Common myeloid progenitor, CD34-positive (primary cell): ENCODE data around the gene P3H2.
"Not testable (repeated sequence)": the region's sequence is repeated elsewhere in the genome, so short reads cannot be mapped to it uniquely, and the experiment has no call there.

Source experiments
- CTCF ChIA-PET: fragments of 350-600 bp; sonication (Branson Sonifier 250); formaldehyde crosslinking; loops from one replicate; lab custom pipeline; 2021; ENCODE audit warnings: antibody characterized with exemption; lab: Charles Lee
- POLR2A ChIA-PET: fragments of 350-600 bp; sonication (Branson Sonifier 250); formaldehyde crosslinking; loops from one replicate; lab custom pipeline; 2021; ENCODE audit warnings: antibody characterized with exemption; lab: Charles Lee
- DNase-seq, 3 donors: peaks; one replicate each; pipeline versions ENCODE4 v3.0.0 to v3.0.0-alpha.2; 2013
- H3K27ac ChIP-seq, 2 experiments: 1 replicate in 1 of 2; 2 replicates in 1 of 2; pipeline ENCODE4 v1.7.0; 2013; ENCODE audit warnings: inconsistent platforms in 2 of 2, low read length in 2 of 2, mild to moderate bottlenecking in 2 of 2, low read depth in 1 of 2, moderate library complexity in 1 of 2; ENCODE audit not compliant: severe bottlenecking in 2 of 2, insufficient read depth in 1 of 2, poor library complexity in 1 of 2
- H3K27me3 ChIP-seq, 5 experiments: replicated peaks in 2 of 5; 1 replicate in 3 of 5; 2 replicates in 2 of 5; pipeline versions ENCODE4 v1.6.1 to v1.7.0; 2013; ENCODE audit warnings: low read length in 4 of 5, mild to moderate bottlenecking in 2 of 5, moderate library complexity in 2 of 5, inconsistent platforms in 1 of 5; ENCODE audit not compliant: insufficient read depth in 5 of 5, control insufficient read depth in 4 of 5
- H3K36me3 ChIP-seq, 4 experiments: 1 replicate in 2 of 4; 2 replicates in 2 of 4; pipeline versions ENCODE4 v1.6.1 to v1.7.0; 2013; ENCODE audit warnings: low read length in 3 of 4, control low read depth in 1 of 4, mild to moderate bottlenecking in 1 of 4; ENCODE audit not compliant: control insufficient read depth in 4 of 4, insufficient read depth in 4 of 4
- H3K4me1 ChIP-seq, 4 experiments: 1 replicate in 3 of 4; 2 replicates in 1 of 4; pipeline versions ENCODE4 v1.6.1 to v1.7.1; 2013; ENCODE audit warnings: low read length in 3 of 4, mild to moderate bottlenecking in 3 of 4, control low read depth in 1 of 4, inconsistent platforms in 1 of 4, moderate library complexity in 1 of 4; ENCODE audit not compliant: control insufficient read depth in 4 of 4, insufficient read depth in 4 of 4; ENCODE audit errors: control extremely low read depth in 1 of 4
- H3K4me3 ChIP-seq, 7 experiments: 1 replicate in 4 of 7; 2 replicates in 3 of 7; pipeline versions ENCODE4 v1.5.1 to v1.7.0; 2013; ENCODE audit warnings: mild to moderate bottlenecking in 7 of 7, low read length in 6 of 7, moderate library complexity in 6 of 7, inconsistent platforms in 2 of 7, low read depth in 2 of 7, control low read depth in 1 of 7; ENCODE audit not compliant: insufficient read depth in 4 of 7, control insufficient read depth in 1 of 7; ENCODE audit errors: extremely low read depth in 1 of 7
- H3K9me3 ChIP-seq, 5 experiments: 1 replicate in 4 of 5; 2 replicates in 1 of 5; pipeline versions ENCODE4 v1.6.1 to v1.7.1; 2013; ENCODE audit warnings: low read length in 4 of 5, mild to moderate bottlenecking in 2 of 5, inconsistent platforms in 1 of 5, low read depth in 1 of 5, moderate library complexity in 1 of 5; ENCODE audit not compliant: control insufficient read depth in 4 of 5, insufficient read depth in 2 of 5; ENCODE audit errors: control extremely low read depth in 1 of 5
- WGBS: methylation state at CpG from one replicate; pipeline ENCODE4 v1.1.5; 2013; ENCODE audit not compliant: insufficient coverage; 5-methylcytosine and 5-hydroxymethylcytosine counted together

The P3H2 gene

GRCh38 chr3:190162013-190162412 lies 41.3 kb upstream of the P3H2 start:
- 89% methylated on average over 4 of the region's 9 CpGs for WGBS
- POLR2A ChIA-PET, result not testable (repeated sequence)

GRCh38 chr3:190159902-190160435 lies 39.3 kb upstream of the P3H2 start:
- H3K4me1 ChIP-seq, result no peaks in the 10 kb centered on the region
- DNase-seq, result no peak
- ChIA-PET POLR2A (no interaction called here), CTCF (no interaction called here)
- H3K36me3 ChIP-seq, result no peaks in the 10 kb centered on the region
- H3K9me3 ChIP-seq, result peaks cover 0 to 3% (median 0%) of the 10 kb centered on the region in 5 experiments
- 100% methylated on average over 1 of the region's 5 CpGs for WGBS
- no peak overlapping the region for H3K27ac ChIP-seq
- H3K4me3 ChIP-seq, result no peak overlapping the region
- no peaks in the 10 kb centered on the region for H3K27me3 ChIP-seq

More at GRCh38 chr3:190162013-190162412, 41.3 kb upstream of the P3H2 start:
- H3K36me3 ChIP-seq, H3K4me3 ChIP-seq, CTCF ChIA-PET, DNase-seq, H3K9me3 ChIP-seq, H3K27me3 ChIP-seq, H3K27ac ChIP-seq, H3K4me1 ChIP-seq: not testable (repeated sequence)

- no peak overlapping the region for H3K4me3 ChIP-seq
- peaks cover 0 to 3% (median 0%) of the 10 kb centered on the region in 5 experiments for H3K9me3 ChIP-seq
- ChIA-PET POLR2A (no interaction called here), CTCF (no interaction called here)
- no peaks in the 10 kb centered on the region for H3K27me3 ChIP-seq
- no peak overlapping the region for H3K27ac ChIP-seq
- no peak for DNase-seq
- no peaks in the 10 kb centered on the region for H3K4me1 ChIP-seq
- H3K36me3 ChIP-seq, result no peaks in the 10 kb centered on the region
- 100% methylated on average over 1 of the region's 2 CpGs for WGBS
Measured at GRCh38 chr3:190158261-190158660, 37.6 kb upstream of the P3H2 start.

GRCh38 chr3:190155752-190156151 lies 35.1 kb upstream of the P3H2 start:
- Histone ChIP-seq H3K4me1 (no peaks in the 10 kb centered on the region), H3K27ac (no peak overlapping the region), H3K9me3 (peaks cover 0 to 1% (median 0%) of the 10 kb centered on the region in 5 experiments), H3K36me3 (no peaks in the 10 kb centered on the region), H3K4me3 (no peak overlapping the region), H3K27me3 (no peaks in the 10 kb centered on the region)
- ChIA-PET POLR2A (no interaction called here), CTCF (no interaction called here)
- no peak for DNase-seq
- WGBS, result 76% methylated on average over 4 of the region's 4 CpGs

- Histone ChIP-seq H3K4me3 (no peak overlapping the region), H3K36me3 (no peaks in the 10 kb centered on the region), H3K4me1 (no peaks in the 10 kb centered on the region), H3K27ac (no peak overlapping the region), H3K9me3 (no peaks in the 10 kb centered on the region), H3K27me3 (no peaks in the 10 kb centered on the region)
- 86% methylated on average over 3 of the region's 3 CpGs for WGBS
- ChIA-PET POLR2A (no interaction called here), CTCF (no interaction called here)
- no peak for DNase-seq
Measured at GRCh38 chr3:190150681-190151080, 30.0 kb upstream of the P3H2 start.

GRCh38 chr3:190149830-190150619 lies 29.3 kb upstream of the P3H2 start:
- 97% methylated on average over 5 of the region's 6 CpGs for WGBS
- H3K4me3 ChIP-seq, DNase-seq, H3K27me3 ChIP-seq, H3K27ac ChIP-seq, CTCF ChIA-PET, H3K4me1 ChIP-seq, POLR2A ChIA-PET, H3K9me3 ChIP-seq, H3K36me3 ChIP-seq: not testable (repeated sequence)

GRCh38 chr3:190144793-190145192 lies 24.1 kb upstream of the P3H2 start:
- 88% methylated on average over 7 of the region's 7 CpGs for WGBS
- H3K36me3 ChIP-seq, POLR2A ChIA-PET, H3K4me1 ChIP-seq, CTCF ChIA-PET, DNase-seq, H3K27ac ChIP-seq, H3K27me3 ChIP-seq, H3K4me3 ChIP-seq, H3K9me3 ChIP-seq: not testable (repeated sequence)
